GM21515 (cell line): ENCODE results near the gene TMEM158.

Experiments
- ATAC-seq: cut with Tn5 transposase; IDR thresholded peaks from one replicate; pipeline ENCODE4 v1.9.1; 2021; ENCODE audit not compliant: unreplicated experiment

Gene TMEM158

GRCh38 chr3:45226206-45226915 lies at the start of gene TMEM158:
Gene TMEM158 (minus strand): TSS chr3:45226287. CDS start chr3:45226027, 260 bp downstream.
- ATAC-seq = peak; percentile 57

GRCh38 chr3:45275006-45275704 lies 49.1 kb upstream of the TMEM158 start:
- ATAC-seq = no peak

- ATAC-seq = no peak
Observed at GRCh38 chr3:45273681-45274515, 47.8 kb upstream of the TMEM158 start.

- no peak for ATAC-seq
Observed at GRCh38 chr3:45272828-45273470, 46.9 kb upstream of the TMEM158 start.

- ATAC-seq = no peak
Observed at GRCh38 chr3:45272032-45272810, 46.1 kb upstream of the TMEM158 start.

GRCh38 chr3:45269952-45270351 lies 43.9 kb upstream of the TMEM158 start:
- no peak for ATAC-seq

GRCh38 chr3:45267097-45267496 lies 41.0 kb upstream of the TMEM158 start:
- no peak for ATAC-seq

GRCh38 chr3:45261333-45262110 lies 35.4 kb upstream of the TMEM158 start:
- ATAC-seq = no peak

GRCh38 chr3:45259133-45259532 lies 33.0 kb upstream of the TMEM158 start:
- ATAC-seq = no peak

- ATAC-seq = no peak
Observed at GRCh38 chr3:45258317-45258716, 32.2 kb upstream of the TMEM158 start.

GRCh38 chr3:45253316-45253715 lies 27.2 kb upstream of the TMEM158 start:
- ATAC-seq = no peak

- ATAC-seq = no peak
Observed at GRCh38 chr3:45252826-45253225, 26.7 kb upstream of the TMEM158 start.

- no peak for ATAC-seq
Observed at GRCh38 chr3:45249391-45249790, 23.3 kb upstream of the TMEM158 start.

GRCh38 chr3:45246241-45246640 lies 20.2 kb upstream of the TMEM158 start:
- ATAC-seq = no peak

- ATAC-seq = no peak
Observed at GRCh38 chr3:45244356-45244755, 18.3 kb upstream of the TMEM158 start.

GRCh38 chr3:45241206-45241605 lies 15.1 kb upstream of the TMEM158 start:
- no peak for ATAC-seq

GRCh38 chr3:45240292-45240691 lies 14.2 kb upstream of the TMEM158 start:
- ATAC-seq = no peak

- ATAC-seq = no peak
Observed at GRCh38 chr3:45239254-45239653, 13.2 kb upstream of the TMEM158 start.

GRCh38 chr3:45236964-45237363 lies 10.9 kb upstream of the TMEM158 start:
- ATAC-seq = no peak

GRCh38 chr3:45235409-45235808 lies 9.3 kb upstream of the TMEM158 start:
- no peak for ATAC-seq
